GM12878 (cell line): ENCODE measurements around the gene ABCA9.

Source experiments
- CTCF ChIP-seq, 3 experiments: IDR thresholded peaks in 2 of 3; conservative IDR thresholded peaks in 1 of 3; 2 replicates each; pipeline ENCODE4 v1.5.1; 2011; ENCODE audit warnings: low read depth in 3 of 3, low read length in 3 of 3, mild to moderate bottlenecking in 3 of 3, control low read depth in 2 of 3, moderate library complexity in 2 of 3, inconsistent platforms in 1 of 3, mixed read lengths in 1 of 3; ENCODE audit not compliant: control insufficient read depth in 2 of 3, insufficient read depth in 1 of 3; ENCODE audit errors: extremely low read depth in 1 of 3
- POLR2AphosphoS5 ChIP-seq: IDR thresholded peaks from 2 replicates; pipeline ENCODE4 v1.6.1; 2011; ENCODE audit warnings: mild to moderate bottlenecking, low read length, inconsistent platforms

- no peak for TF ChIP-seq POLR2AphosphoS5
- no peak for TF ChIP-seq CTCF (IDR thresholded peaks at IDR 0.05 in 2 of 3, conservative IDR thresholded peaks at IDR 0.05 in 1 of 3; ENCODE audit: control insufficient read depth in 2 of 3, extremely low read depth in 1 of 3, insufficient read depth in 1 of 3, low read depth in 3 of 3, low read length in 3 of 3)
Measured at GRCh38 chr17:68939195-68939594, 121.5 kb downstream of the ABCA9 start.
